Ishikawa (cell line): ENCODE data around the gene NMB.

Experiments used
- CEBPB ChIP-seq: IDR thresholded peaks from 2 replicates; pipeline ENCODE4 v1.6.1; 2012
- CREB1 ChIP-seq: IDR thresholded peaks from 2 replicates; pipeline ENCODE4 v1.6.1; 2012; ENCODE audit warnings: low read depth
- EGR1 ChIP-seq: IDR thresholded peaks from 2 replicates; pipeline ENCODE4 v1.6.1; 2012
- EP300 ChIP-seq: IDR thresholded peaks from 2 replicates; pipeline ENCODE4 v1.6.1; 2012; ENCODE audit warnings: borderline replicate concordance
- FOXM1 ChIP-seq: IDR thresholded peaks from 2 replicates; pipeline ENCODE4 v1.6.1; 2012; ENCODE audit warnings: low read depth, borderline replicate concordance
- MAX ChIP-seq: IDR thresholded peaks from 2 replicates; pipeline ENCODE4 v1.6.1; 2012
- NFIC ChIP-seq: IDR thresholded peaks from 2 replicates; pipeline ENCODE4 v1.6.1; 2012
- RAD21 ChIP-seq: IDR thresholded peaks from 2 replicates; pipeline ENCODE4 v1.6.1; 2012; ENCODE audit warnings: low read depth
- REST ChIP-seq: IDR thresholded peaks from 2 replicates; pipeline ENCODE4 v1.6.1; 2012; ENCODE audit warnings: low read depth, mild to moderate bottlenecking
- TAF1 ChIP-seq: IDR thresholded peaks from 2 replicates; pipeline ENCODE4 v1.6.1; 2012; ENCODE audit warnings: low read depth, mild to moderate bottlenecking
- TCF12 ChIP-seq: IDR thresholded peaks from 2 replicates; pipeline ENCODE4 v1.6.1; 2012; ENCODE audit warnings: low read depth
- TEAD4 ChIP-seq: IDR thresholded peaks from 2 replicates; pipeline ENCODE4 v1.6.1; 2012
- USF1 ChIP-seq: IDR thresholded peaks from 2 replicates; pipeline ENCODE4 v1.6.1; 2012
- YY1 ChIP-seq: IDR thresholded peaks from 2 replicates; pipeline ENCODE4 v1.6.1; 2012; ENCODE audit warnings: low read depth
- ZBTB7A ChIP-seq: IDR thresholded peaks from 2 replicates; pipeline ENCODE4 v1.6.1; 2012; ENCODE audit warnings: low read depth

The NMB gene

GRCh38 chr15:84647726-84648125 lies 10.3 kb downstream of the NMB start:
- TF ChIP-seq FOXM1 (no peak), TEAD4 (no peak), USF1 (no peak), TAF1 (no peak)

DNA sequence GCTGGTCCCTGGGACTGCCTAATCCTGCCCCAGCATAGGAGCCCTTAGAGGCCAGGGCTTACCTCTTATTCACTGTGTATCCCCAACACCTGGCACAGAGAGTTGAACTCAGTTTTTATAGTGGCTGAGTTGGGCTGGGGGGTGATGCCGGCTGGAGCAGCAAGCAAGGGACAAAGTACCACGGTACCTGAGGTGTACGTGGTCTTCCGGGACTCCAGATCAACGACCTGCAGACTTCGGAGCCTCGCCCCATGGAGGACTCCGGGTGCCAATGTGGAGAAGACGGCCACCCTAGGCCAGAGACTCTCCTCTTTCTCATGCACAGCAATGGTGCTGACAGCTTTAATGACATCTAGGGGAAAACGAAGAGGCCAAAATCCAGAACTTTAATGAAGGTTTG lies 12.0 kb downstream of the NMB start:
- TF ChIP-seq CEBPB (no peak), USF1 (no peak), CREB1 (no peak), MAX (no peak), TCF12 (no peak), REST (no peak), EP300 (no peak), ZBTB7A (no peak), RAD21 (no peak), YY1 (no peak), TEAD4 (no peak), TAF1 (no peak), FOXM1 (no peak)

DNA sequence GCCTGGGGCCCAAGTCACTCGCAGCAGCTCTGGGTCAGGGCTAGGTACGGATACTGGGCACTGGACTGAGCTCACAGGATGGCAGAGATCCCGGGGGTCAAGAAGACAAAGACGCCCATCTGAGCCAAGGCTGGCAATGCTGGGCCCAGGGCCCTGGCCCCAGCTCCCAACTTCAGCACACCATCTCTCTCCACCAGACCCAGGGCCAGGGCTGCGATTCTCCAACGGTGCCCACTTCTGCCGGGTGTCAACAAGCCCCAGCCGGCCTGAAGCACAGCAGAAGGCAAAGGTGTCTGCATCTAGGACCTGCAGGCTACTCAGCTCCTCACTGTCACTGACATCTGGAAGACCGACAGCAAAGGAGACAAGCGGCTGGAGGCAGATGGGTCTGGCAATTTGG lies 12.5 kb downstream of the NMB start:
- no peak for TF ChIP-seq TEAD4
- TF ChIP-seq REST = no peak
- TF ChIP-seq RAD21 = no peak
- no peak for TF ChIP-seq CEBPB
- TF ChIP-seq EGR1 = no peak

DNA sequence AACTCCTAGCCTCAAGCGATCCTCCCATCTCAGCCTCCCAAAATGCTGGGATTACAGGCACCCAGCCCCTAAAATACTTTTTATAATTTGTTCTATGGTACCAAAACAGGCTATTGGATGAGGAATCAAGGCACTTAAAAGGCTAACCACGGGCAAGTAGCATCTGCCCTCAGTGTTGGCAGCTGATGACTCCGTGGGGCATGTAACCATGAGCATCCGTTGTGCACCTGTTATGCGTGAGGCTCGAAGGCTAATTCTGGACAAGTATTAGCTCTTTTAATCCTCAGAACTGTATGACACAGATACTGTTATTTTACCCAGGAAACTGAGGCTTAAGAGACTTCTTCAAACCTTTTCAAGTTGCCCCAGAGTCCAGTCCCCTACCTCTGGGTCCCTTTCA lies 14.2 kb downstream of the NMB start:
- no peak for TF ChIP-seq YY1
- no peak for TF ChIP-seq RAD21
- no peak for TF ChIP-seq EP300
- TF ChIP-seq CEBPB = no peak
- no peak for TF ChIP-seq MAX
- TF ChIP-seq CREB1 = no peak
- TF ChIP-seq TAF1 = no peak
- no peak for TF ChIP-seq TCF12
- no peak for TF ChIP-seq NFIC
- no peak for TF ChIP-seq FOXM1

GRCh38 chr15:84638103-84638502 lies 19.9 kb downstream of the NMB start:
- no peak for TF ChIP-seq EP300
- no peak for TF ChIP-seq YY1
- no peak for TF ChIP-seq ZBTB7A
- TF ChIP-seq RAD21 = peak; percentile 40

DNA sequence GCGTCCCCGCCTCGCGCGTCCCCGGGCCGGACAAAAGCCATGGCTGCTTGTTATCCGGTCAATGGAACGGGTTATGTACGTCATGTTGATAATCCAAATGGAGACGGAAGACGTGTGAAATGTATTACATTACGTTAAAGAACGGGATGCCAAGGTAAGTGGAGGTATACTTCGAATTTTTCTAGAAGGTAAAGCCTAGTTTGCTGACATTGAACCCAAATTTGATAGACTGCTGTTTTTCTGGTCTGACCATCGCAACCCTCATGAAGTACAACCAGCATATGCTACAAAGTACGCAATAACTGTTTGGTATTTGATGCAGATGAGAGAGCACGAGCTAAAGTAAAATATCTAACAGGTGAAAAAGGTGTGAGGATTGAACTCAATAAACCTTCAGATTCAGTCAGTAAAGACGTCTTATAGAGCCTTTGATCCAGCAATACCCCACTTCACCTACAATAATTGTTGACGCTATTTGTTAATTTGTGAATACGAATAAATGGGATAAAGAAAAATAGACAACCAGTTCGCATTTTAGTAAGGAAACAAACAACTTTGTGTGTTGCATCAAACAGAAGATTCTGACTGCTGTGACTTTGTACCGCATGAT lies 23.7 kb downstream of the NMB start:
- TF ChIP-seq EP300 (no peak), USF1 (no peak), YY1 (no peak), REST (no peak), CEBPB (no peak), RAD21 (no peak), NFIC (no peak), MAX (no peak), EGR1 (no peak), TAF1 (no peak), ZBTB7A (no peak), FOXM1 (no peak)
